Natural killer cell (primary cell): ENCODE results near the gene ADAM15. TPM values are rescaled to one million over a fixed set of nuclear protein-coding genes. Genes with fewer than 3 reads are reported as not detected.
A peak's percentile ranks its signal among the peaks of the same experiment; 100 is the strongest.

Experiments used
- ATAC-seq, 3 donors: fragments of 150-1000 bp in 2 of 3; fragments of 200-7000 bp in 1 of 3; cut with Tn5 transposase; 1 replicate in 1 of 3; 2 replicates in 2 of 3; pipeline ENCODE4 v1.10.0; 2021; ENCODE audit warnings: mild to moderate bottlenecking in 2 of 3, moderate library complexity in 2 of 3
- DNase-seq, 2 donors: peaks; one replicate each; pipeline versions ENCODE4 v3.0.0 to v3.0.0-alpha.2; 2013 to 2021; ENCODE audit warnings: mixed read lengths in 1 of 2
- H3K27ac ChIP-seq: one replicate; pipeline ENCODE4 v1.5.1; 2013; ENCODE audit warnings: mild to moderate bottlenecking, low read length
- H3K27me3 ChIP-seq: one replicate; pipeline ENCODE4 v1.6.1; 2013; ENCODE audit warnings: low read length; ENCODE audit not compliant: control insufficient read depth, insufficient read depth
- H3K36me3 ChIP-seq: one replicate; pipeline ENCODE4 v1.6.1; 2013; ENCODE audit warnings: low read length; ENCODE audit not compliant: control insufficient read depth, insufficient read depth
- H3K4me1 ChIP-seq: one replicate; pipeline ENCODE4 v1.6.1; 2013; ENCODE audit warnings: low read length; ENCODE audit not compliant: control insufficient read depth, insufficient read depth
- H3K4me3 ChIP-seq: one replicate; pipeline ENCODE4 v1.5.1; 2013; ENCODE audit warnings: low read length
- H3K9me3 ChIP-seq: one replicate; pipeline ENCODE4 v1.6.1; 2013; ENCODE audit warnings: low read length; ENCODE audit not compliant: control insufficient read depth, insufficient read depth
- H3K27ac Mint-ChIP-seq, 2 donors: one replicate each; pipeline ENCODE4 v1.8.0; 2022; ENCODE audit warnings: mild to moderate bottlenecking in 2 of 2, mixed read lengths in 2 of 2, moderate library complexity in 1 of 2
- H3K27me3 Mint-ChIP-seq, 2 donors: one replicate each; pipeline ENCODE4 v1.8.0; 2022; ENCODE audit warnings: low read depth in 2 of 2, mixed read lengths in 2 of 2
- H3K36me3 Mint-ChIP-seq: one replicate; pipeline ENCODE4 v1.8.0; 2022; ENCODE audit warnings: mixed read lengths
- H3K4me1 Mint-ChIP-seq, 2 donors: one replicate each; pipeline ENCODE4 v1.8.0; 2022; ENCODE audit warnings: mixed read lengths in 2 of 2
- H3K4me3 Mint-ChIP-seq: one replicate; pipeline ENCODE4 v1.8.0; 2022; ENCODE audit warnings: mild to moderate bottlenecking, moderate library complexity, mixed read lengths
- H3K9me3 Mint-ChIP-seq, 2 donors: one replicate each; pipeline ENCODE4 v1.8.0; 2022; ENCODE audit warnings: mixed read lengths in 2 of 2
- CTCF ChIP-seq: fragments of 200-600 bp; IDR thresholded peaks from one replicate; pipeline ENCODE4 v1.8.0; 2022; ENCODE audit warnings: antibody characterized with exemption
- WGBS: methylation state at CpG from one replicate; pipeline ENCODE4 v1.1.7; 2013; ENCODE audit warnings: missing lambda C conversion rate; ENCODE audit not compliant: insufficient coverage; 5-methylcytosine and 5-hydroxymethylcytosine counted together
- intact Hi-C: fragments of 100-400 bp; cut with micrococcal nuclease; formaldehyde crosslinking; loops from one replicate; pipeline ENCODE4 v1.14.2; 2022
- total RNA-seq, 4 donors: library from RNA; stranded (reverse); fragments of 120-200 nt in 1 of 4; gene quantifications; one replicate each; pipeline versions ENCODE4 v1.2.3 to v1.2.4, GENCODE V29; 2013 to 2022

Gene ADAM15
- total RNA-seq, 3 donors from 2014 or later (not counting 1 experiment from before 2014, with no cell fraction given): 54.6 to 83.2 (median 64.7) TPM

GRCh38 chr1:155066777-155067176, 15.7 kb downstream of the ADAM15 start:
- H3K4me3 ChIP-seq: no peak overlapping the region
- H3K36me3 ChIP-seq: peaks cover 5% of the 10 kb centered on the region
- peaks cover 56% of the 10 kb centered on the region for H3K4me1 ChIP-seq
- H3K36me3 Mint-ChIP-seq: no peaks in the 10 kb centered on the region
- ATAC-seq (no peak), DNase-seq (no peak)
- no peaks in the 10 kb centered on the region for H3K9me3 Mint-ChIP-seq
- TF ChIP-seq CTCF: no peak
- no peak overlapping the region for H3K27ac Mint-ChIP-seq
- no peak overlapping the region for H3K4me3 Mint-ChIP-seq
- H3K27ac ChIP-seq: no peak overlapping the region
- no peaks in the 10 kb centered on the region for H3K27me3 Mint-ChIP-seq
- intact Hi-C loops: no loop called here
- 95% methylated on average over 8 of the region's 8 CpGs for WGBS
- no peaks in the 10 kb centered on the region for H3K9me3 ChIP-seq
- H3K4me1 Mint-ChIP-seq: peaks cover 20 to 61% of the 10 kb centered on the region in 2 donors
- H3K27me3 ChIP-seq: no peaks in the 10 kb centered on the region

- Histone ChIP-seq H3K4me1 (peaks cover 42% of the 10 kb centered on the region), H3K27ac (no peak overlapping the region), H3K27me3 (no peaks in the 10 kb centered on the region), H3K36me3 (peaks cover 5% of the 10 kb centered on the region), H3K9me3 (no peaks in the 10 kb centered on the region), H3K4me3 (no peak overlapping the region)
- no peak for ATAC-seq
- H3K9me3 Mint-ChIP-seq: no peaks in the 10 kb centered on the region
- no peak overlapping the region for H3K4me3 Mint-ChIP-seq
- no peaks in the 10 kb centered on the region for H3K27me3 Mint-ChIP-seq
- H3K27ac Mint-ChIP-seq: no peak overlapping the region
- DNase-seq: no peak
- intact Hi-C loops: no loop called here
- H3K4me1 Mint-ChIP-seq: peaks cover 16 to 48% of the 10 kb centered on the region in 2 donors
- no peaks in the 10 kb centered on the region for H3K36me3 Mint-ChIP-seq
- TF ChIP-seq CTCF: no peak
- WGBS: 97% methylated on average over 3 of the region's 3 CpGs
These were observed 17.5 kb downstream of the ADAM15 start for GRCh38 chr1:155068599-155068998.

DNA sequence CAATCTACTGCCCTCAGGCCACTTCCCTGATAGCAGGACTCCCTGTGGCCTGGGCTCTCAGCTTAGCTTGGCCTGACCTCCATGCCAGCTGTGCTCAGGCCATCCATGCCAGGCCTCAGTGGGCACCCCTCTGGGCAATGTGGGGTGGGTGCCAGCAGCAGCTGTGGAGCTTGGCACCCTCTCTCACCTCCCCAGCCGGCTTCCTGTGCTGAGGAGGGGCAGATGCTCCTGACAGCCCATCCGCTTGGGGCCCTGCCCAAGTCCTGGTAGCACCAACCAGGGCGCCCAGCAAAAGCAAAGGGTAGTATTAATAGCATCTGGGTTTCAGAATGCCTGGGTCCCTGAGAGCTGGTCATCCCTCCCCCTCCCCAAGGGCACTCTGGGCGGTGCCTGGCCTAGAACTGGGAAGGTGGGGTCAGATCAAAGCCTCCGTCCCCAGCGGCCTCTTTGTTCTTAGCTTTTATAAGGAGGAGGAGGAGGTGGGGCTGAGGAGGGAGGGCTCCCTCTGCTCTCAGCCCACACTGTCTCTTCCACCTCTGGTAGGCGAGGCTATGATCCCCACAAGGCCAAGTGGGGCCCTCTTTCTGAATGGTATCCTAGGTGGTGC, 18.5 kb downstream of the ADAM15 start:
- Mint-ChIP-seq H3K27me3 (no peaks in the 10 kb centered on the region), H3K36me3 (no peaks in the 10 kb centered on the region), H3K9me3 (no peaks in the 10 kb centered on the region), H3K4me3 (no peak overlapping the region), H3K27ac (peak overlapping the region in 1 of 2 donors; percentile 33), H3K4me1 (peaks cover 8 to 44% of the 10 kb centered on the region in 2 donors)
- intact Hi-C loops: loop anchor here (2.0 kb wide), 1 partner anchor 15 kb away; no protein-coding TSS in a partner anchor
- Histone ChIP-seq H3K27ac (peak overlapping the region; percentile 46), H3K9me3 (no peaks in the 10 kb centered on the region), H3K27me3 (no peaks in the 10 kb centered on the region), H3K36me3 (peaks cover 5% of the 10 kb centered on the region), H3K4me1 (peaks cover 39% of the 10 kb centered on the region), H3K4me3 (no peak overlapping the region)
- no peak for ATAC-seq
- DNase-seq: no peak
- TF ChIP-seq CTCF: no peak
- 71% methylated on average over 5 of the region's 7 CpGs for WGBS
